GF-D8 (cell line): ENCODE measurements around the gene TTC28.
"Not testable (repeated sequence)": the region's sequence is repeated elsewhere in the genome, so short reads cannot be mapped to it uniquely, and the experiment has no call there.

Source experiments
- DNase-seq: peaks from one replicate; lab custom pipeline; 2025; lab: John Stamatoyannopoulos, UW

The TTC28 gene

DNA sequence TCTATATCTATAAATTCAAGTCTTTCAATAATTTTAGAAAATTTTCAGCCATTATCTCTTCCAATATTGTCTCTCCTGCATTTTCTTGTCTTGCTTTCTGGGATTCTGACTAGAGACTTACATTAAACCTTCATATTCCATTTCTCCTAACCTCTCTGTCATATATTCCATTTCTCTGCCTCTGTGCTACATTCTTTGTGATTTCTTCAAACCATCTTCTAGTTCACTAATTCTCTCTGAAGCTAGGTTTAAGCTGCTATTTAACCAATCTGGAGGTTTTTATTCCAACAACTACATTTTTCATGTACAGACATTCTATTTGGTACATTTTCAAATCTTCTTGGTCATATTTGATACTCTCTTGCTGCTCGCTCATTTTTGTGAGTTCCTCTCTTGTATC lies 122.5 kb downstream of the TTC28 start:
- DNase-seq = no peak

- DNase-seq = not testable (repeated sequence)
Measured at GRCh38 chr22:28553108-28553866, 126.4 kb downstream of the TTC28 start.

DNA sequence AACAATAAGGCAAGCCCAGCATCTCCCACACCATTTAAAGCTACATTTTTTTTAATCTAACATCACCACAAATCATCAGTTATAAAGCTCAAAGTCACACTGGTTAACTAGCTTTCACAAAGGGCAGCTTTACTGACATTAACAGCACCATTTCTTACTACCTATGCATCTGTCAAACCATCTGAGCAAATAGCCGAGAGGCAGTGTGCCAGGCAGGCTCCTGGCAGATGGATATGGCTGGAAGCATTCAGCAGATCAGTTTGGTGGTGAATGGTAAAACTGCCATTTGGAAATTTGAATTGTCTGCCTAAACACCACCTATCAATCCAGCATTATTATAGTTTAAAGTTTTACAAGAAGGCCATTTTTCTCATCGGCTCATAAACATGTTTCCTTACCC lies 131.2 kb downstream of the TTC28 start:
- DNase-seq = no peak

GRCh38 chr22:28547132-28547842 lies 132.4 kb downstream of the TTC28 start:
- no peak for DNase-seq

GRCh38 chr22:28544431-28544868 lies 135.2 kb downstream of the TTC28 start:
- no peak for DNase-seq

- no peak for DNase-seq
Measured at GRCh38 chr22:28542980-28543621, 136.5 kb downstream of the TTC28 start.

DNA sequence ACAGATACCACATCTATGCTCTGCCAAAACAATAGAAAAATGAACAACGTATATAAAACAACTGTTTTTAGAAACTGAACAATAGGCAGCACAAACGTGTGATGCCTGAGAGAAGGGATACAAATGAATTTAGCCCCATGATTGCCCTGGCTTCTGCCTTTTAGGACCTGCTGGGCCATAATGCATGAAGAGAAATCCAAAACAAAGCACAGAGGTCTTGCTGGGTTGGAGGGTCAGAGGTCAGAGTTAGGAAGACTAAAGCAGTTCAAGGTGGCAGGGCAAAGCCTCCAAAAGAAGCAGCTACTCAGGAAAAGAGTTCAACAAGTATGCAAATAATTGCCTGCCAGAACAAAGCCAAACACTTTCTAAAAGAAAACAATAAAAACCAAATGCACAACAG lies 138.5 kb downstream of the TTC28 start:
- DNase-seq = no peak

- DNase-seq = no peak
Measured at GRCh38 chr22:28538922-28539321, 140.7 kb downstream of the TTC28 start.

GRCh38 chr22:28530565-28530964 lies 149.1 kb downstream of the TTC28 start:
- not testable (repeated sequence) for DNase-seq

DNA sequence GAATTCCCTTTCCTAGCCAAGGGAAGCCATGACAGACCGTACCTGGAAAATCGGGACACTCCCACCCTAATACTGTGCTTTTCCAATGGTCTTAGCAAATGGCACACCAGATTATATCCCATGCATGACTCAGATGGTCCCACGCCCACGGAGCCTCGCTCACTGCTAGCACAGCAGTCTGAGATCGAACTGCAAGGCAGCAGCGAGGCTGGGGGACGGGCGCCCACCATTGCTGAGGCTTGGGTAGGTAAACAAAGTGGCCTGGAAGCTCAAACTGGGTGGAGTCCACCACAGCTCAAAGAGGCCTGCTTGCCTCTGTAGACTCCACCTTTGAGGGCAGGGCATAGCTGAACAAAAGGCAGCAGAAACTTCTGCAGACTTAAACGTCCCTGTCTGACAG lies 150.5 kb downstream of the TTC28 start:
- not testable (repeated sequence) for DNase-seq

GRCh38 chr22:28521451-28521850 lies 158.2 kb downstream of the TTC28 start:
- no peak for DNase-seq

GRCh38 chr22:28514321-28514821 lies 165.3 kb downstream of the TTC28 start:
- DNase-seq = no peak

DNA sequence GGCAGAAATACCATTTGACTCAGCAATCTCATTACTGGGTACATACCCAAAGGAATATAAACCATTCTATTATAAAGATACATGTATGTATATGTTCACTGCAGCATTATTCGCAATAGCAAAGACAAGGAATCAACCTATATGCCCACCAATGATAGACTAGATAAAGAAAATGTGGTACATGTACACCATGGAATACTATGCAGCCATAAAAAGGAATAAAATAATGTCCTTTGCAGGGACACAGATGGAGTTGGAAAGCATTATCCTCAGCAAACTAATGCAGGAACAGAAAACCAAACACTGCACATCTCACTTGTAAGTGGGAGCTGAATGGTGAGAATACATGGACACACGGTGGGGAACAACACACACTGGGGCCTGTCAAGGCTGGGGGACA lies 167.3 kb downstream of the TTC28 start:
- DNase-seq = not testable (repeated sequence)

- no peak for DNase-seq
Measured at GRCh38 chr22:28507896-28508295, 171.7 kb downstream of the TTC28 start.

DNA sequence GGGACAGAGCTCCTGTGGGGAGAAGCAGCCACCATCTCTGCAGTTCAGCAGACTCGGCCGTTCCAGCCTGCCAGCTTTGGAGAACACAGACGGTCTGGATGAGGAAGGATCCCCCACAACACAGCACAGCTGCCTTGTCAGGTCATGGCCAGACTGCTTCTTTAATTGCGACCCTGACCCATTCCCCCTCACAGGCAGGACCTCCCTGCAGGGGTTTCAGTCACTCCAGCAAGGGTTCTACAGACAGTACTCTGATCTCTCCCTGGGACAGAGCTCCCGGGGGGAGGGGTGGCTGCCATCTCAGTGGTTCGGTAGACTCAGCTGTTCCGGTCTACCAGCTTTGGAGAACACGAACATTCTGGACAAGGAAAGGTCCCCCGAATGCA lies 173.5 kb downstream of the TTC28 start:
- DNase-seq = no peak

- DNase-seq = no peak
Measured at GRCh38 chr22:28505416-28506149, 174.1 kb downstream of the TTC28 start.

DNA sequence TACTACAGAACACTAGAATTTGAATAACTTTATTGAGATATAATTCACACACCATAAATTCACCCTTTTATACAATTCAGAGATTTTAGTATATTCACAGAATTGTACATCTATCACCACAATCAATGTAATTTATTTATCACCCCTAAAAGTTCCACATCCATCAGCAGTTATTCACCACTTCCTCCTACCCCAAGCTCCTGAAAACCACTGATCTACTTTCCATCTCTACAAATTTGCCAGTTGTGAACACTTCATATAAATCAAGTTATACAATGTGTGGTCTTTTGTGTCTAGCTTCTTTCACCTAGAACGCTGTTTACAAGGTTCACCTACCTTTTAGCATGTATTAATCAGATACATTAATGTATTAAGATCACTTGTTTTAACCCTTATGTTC lies 179.6 kb downstream of the TTC28 start:
- no peak for DNase-seq

GRCh38 chr22:28498044-28498443 lies 181.6 kb downstream of the TTC28 start:
- DNase-seq = no peak

DNA sequence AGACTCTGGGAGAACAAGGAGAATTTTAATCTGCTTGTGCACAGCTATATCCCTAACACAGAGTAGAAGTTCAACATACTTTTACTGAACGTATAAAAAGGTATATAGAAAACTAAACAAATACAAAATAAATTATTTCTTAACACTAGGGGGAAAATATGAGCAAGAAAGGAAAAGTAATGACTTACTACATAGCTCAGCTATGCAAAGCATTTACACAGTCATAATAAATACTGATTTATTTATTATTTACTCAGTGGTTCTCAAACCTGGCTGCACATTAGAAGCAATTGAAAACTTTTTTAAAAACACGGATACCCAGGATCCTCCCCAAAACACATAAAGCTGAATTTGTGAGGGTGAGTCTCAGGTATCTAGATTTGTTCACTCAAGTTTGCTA lies 182.5 kb downstream of the TTC28 start:
- no peak for DNase-seq

DNA sequence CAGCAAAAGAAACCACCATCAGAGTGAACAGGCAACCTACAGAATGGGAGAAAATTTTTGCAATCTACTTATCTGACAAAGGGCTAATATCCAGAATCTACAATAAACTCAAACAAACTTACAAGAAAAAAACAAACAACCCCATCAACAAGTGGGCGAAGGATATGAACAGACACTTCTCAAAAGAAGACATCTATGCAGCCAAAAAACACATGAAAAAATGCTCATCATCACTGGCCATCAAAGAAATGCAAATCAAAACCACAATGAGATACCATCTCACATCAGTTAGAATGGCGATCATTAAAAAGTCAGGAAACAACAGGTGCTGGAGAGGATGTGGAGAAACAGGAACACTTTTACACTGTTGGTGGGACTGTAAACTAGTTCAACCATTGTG lies 188.4 kb downstream of the TTC28 start:
- DNase-seq = not testable (repeated sequence)

DNA sequence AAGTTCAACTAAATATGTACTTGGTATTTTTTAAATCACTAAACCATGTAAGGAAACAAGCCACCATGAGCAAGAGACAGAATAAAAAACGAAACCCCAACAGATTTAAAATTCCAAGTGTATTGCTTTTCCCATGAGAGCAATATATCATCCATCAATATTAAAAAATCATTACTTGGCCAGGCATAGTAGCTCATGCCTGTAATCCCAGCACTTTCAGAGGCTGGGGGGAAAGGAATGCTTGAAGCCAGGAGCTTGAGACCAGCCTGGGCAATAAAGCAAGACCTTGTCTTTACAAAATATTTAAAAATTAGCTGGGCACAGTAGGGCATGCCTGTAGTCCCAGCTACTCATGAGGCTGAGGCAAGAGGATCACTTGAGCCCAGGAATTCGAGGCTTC lies 190.8 kb downstream of the TTC28 start:
- no peak for DNase-seq

GRCh38 chr22:28484662-28485061 lies 195.0 kb downstream of the TTC28 start:
- DNase-seq = no peak
